GM12875 (cell line): ENCODE data around the gene SOX5.

Source experiments
- H3K4me3 ChIP-seq: one replicate; pipeline ENCODE4 v1.5.1; 2011; ENCODE audit warnings: low read depth, low read length, control low read depth
- TF ChIP-seq, protein P1 (sequence below): IDR thresholded peaks from 2 replicates; pipeline ENCODE4 v1.5.1; 2011; ENCODE audit warnings: low read depth, mild to moderate bottlenecking, control low read depth, inconsistent platforms, low read length, moderate library complexity, borderline replicate concordance; ENCODE audit not compliant: insufficient read depth

Gene SOX5

GRCh38 chr12:23949348-23950209 lies at the start of gene SOX5:
Gene SOX5 (minus strand): TSS chr12:23949670. CDS start chr12:23949601, 69 bp downstream.
- TF ChIP-seq, protein P1, sequence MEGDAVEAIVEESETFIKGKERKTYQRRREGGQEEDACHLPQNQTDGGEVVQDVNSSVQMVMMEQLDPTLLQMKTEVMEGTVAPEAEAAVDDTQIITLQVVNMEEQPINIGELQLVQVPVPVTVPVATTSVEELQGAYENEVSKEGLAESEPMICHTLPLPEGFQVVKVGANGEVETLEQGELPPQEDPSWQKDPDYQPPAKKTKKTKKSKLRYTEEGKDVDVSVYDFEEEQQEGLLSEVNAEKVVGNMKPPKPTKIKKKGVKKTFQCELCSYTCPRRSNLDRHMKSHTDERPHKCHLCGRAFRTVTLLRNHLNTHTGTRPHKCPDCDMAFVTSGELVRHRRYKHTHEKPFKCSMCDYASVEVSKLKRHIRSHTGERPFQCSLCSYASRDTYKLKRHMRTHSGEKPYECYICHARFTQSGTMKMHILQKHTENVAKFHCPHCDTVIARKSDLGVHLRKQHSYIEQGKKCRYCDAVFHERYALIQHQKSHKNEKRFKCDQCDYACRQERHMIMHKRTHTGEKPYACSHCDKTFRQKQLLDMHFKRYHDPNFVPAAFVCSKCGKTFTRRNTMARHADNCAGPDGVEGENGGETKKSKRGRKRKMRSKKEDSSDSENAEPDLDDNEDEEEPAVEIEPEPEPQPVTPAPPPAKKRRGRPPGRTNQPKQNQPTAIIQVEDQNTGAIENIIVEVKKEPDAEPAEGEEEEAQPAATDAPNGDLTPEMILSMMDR = no peak
- H3K4me3 ChIP-seq = no peak within 1 kb of the TSS

- H3K4me3 ChIP-seq = no peak overlapping the region
- TF ChIP-seq, protein P1 = no peak
These were observed 37.6 kb upstream of the SOX5 start for GRCh38 chr12:23987046-23987445.

GRCh38 chr12:23980826-23981225 lies 31.4 kb upstream of the SOX5 start:
- no peak overlapping the region for H3K4me3 ChIP-seq

DNA sequence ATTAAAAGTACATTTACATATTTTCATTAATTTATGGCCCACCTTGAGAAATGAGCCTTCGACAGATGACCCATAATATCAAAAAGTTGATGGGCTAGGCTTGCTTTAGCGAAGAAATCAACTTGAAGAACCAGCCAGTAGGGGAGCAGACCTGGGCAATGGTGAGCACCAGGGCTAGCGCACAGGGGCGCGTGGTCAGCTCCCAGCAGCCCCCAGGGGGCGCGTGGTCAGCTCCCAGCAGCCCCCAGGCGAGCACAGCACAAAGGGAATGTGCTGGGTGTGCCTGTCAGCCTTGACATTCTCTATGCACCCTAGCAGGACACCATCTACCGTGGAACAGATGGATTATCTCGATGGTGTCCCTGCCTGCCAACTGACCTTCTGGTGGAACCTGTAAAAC lies 15.3 kb upstream of the SOX5 start:
- TF ChIP-seq, protein P1 = no peak
- H3K4me3 ChIP-seq = no peak overlapping the region

More at GRCh38 chr12:23980826-23981225, 31.4 kb upstream of the SOX5 start:
- TF ChIP-seq, protein P1 = no peak

- TF ChIP-seq, protein P1 = no peak
- H3K4me3 ChIP-seq = no peak overlapping the region
These were observed 10.4 kb upstream of the SOX5 start for GRCh38 chr12:23959826-23960225.

DNA sequence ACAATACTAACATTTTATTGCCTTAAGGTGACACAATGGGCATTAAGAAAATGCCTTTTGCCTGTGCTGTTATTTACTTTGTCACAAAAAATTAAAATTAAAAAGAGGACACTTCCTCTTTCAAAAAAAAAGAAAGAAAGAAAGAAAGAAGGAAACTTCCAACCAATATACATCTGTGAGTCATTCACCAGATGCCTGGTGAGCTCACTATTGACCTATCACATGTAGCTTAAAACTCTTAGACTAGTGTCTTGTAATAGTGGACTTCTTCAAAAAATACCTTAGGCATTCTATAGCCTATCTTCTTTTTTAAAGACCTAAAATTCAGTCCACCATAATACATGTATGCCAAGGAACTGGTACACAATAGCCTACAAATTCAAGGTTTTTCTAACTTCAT lies 4.9 kb upstream of the SOX5 start:
- TF ChIP-seq, protein P1 = no peak
- H3K4me3 ChIP-seq = no peak overlapping the region

DNA sequence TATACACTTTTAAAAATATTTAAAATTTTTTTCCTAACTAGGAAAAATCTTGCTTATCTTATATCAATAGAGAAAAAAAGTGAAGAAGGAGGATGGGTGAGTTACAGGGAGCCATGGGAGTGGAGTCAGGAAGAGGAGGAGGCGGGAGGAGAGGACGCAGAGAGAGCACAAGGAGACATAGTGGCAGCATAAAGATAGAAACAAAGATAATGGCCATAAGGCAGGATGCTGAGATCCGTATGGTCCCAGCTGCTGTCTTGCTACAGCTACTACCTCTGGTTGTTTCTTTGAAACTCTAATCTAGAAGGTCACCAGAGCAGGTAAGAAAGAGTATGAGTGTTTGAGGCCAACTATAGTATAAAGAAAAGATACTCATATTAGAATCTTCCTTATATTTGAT lies 2.6 kb upstream of the SOX5 start:
- TF ChIP-seq, protein P1 = no peak

More for the DNA sequence above, 2.6 kb upstream of the SOX5 start:
- no peak overlapping the region for H3K4me3 ChIP-seq
